NCI-H1930 (cell line): ENCODE results near the gene EFHD1.
"Not testable (repeated sequence)": the region's sequence is repeated elsewhere in the genome, so short reads cannot be mapped to it uniquely, and the experiment has no call there.

Source experiments
- DNase-seq, 2 experiments: peaks; one replicate each; lab custom pipeline; 2025; lab: John Stamatoyannopoulos, UW

EFHD1 gene

GRCh38 chr2:232696609-232697058, 63.2 kb downstream of the EFHD1 start:
- DNase-seq, result no peak

- DNase-seq, result peak; percentile 91 to 92
Measured at GRCh38 chr2:232697059-232697806, 63.8 kb downstream of the EFHD1 start, which contains the start of gene GIGYF2. TSS of gene GIGYF2 (plus strand) at chr2:232697331. CDS start at chr2:232735198, 37,867 bp downstream.

- DNase-seq, result no peak
Measured at GRCh38 chr2:232697807-232698110, 64.4 kb downstream of the EFHD1 start.

GRCh38 chr2:232698556-232699091, 65.2 kb downstream of the EFHD1 start:
- DNase-seq, result no peak

GRCh38 chr2:232699110-232699509, 65.7 kb downstream of the EFHD1 start:
- DNase-seq, result no peak

- no peak for DNase-seq
Measured at GRCh38 chr2:232700154-232700553, 66.8 kb downstream of the EFHD1 start.

- no peak for DNase-seq
Measured at GRCh38 chr2:232707076-232707475, 73.7 kb downstream of the EFHD1 start.

GRCh38 chr2:232713505-232713904, 80.1 kb downstream of the EFHD1 start:
- DNase-seq, result no peak

- DNase-seq, result no peak
Measured at GRCh38 chr2:232714969-232715368, 81.6 kb downstream of the EFHD1 start.

GRCh38 chr2:232720056-232720455, 86.7 kb downstream of the EFHD1 start:
- not testable (repeated sequence) for DNase-seq

- DNase-seq, result no peak
Measured at GRCh38 chr2:232721261-232721660, 87.9 kb downstream of the EFHD1 start.

- DNase-seq, result no peak
Measured at GRCh38 chr2:232721882-232722281, 88.5 kb downstream of the EFHD1 start.

GRCh38 chr2:232723027-232723426, 89.6 kb downstream of the EFHD1 start:
- DNase-seq, result no peak

GRCh38 chr2:232728785-232729184, 95.4 kb downstream of the EFHD1 start:
- no peak for DNase-seq

- no peak for DNase-seq
Measured at GRCh38 chr2:232731470-232731869, 98.1 kb downstream of the EFHD1 start.
